CD4-positive, alpha-beta T cell (primary cell): ENCODE data around the gene NELL2. TPM values are rescaled to one million over a fixed set of nuclear protein-coding genes. Genes with fewer than 3 reads are reported as not detected.

ENCODE experiments used
- ATAC-seq: fragments of 200-7000 bp; cut with Tn5 transposase; one replicate; pipeline ENCODE4 v1.10.0; 2022; ENCODE audit warnings: mild to moderate bottlenecking; ENCODE audit not compliant: poor library complexity
- CTCF ChIA-PET: fragments of 350-600 bp; sonication (Branson Sonifier 250); formaldehyde crosslinking; loops from one replicate; lab custom pipeline; 2021; ENCODE audit warnings: antibody characterized with exemption, inconsistent platforms; lab: Charles Lee
- POLR2A ChIA-PET: fragments of 350-600 bp; sonication (Branson Sonifier 250); formaldehyde crosslinking; loops from one replicate; lab custom pipeline; 2021; ENCODE audit warnings: antibody characterized with exemption, inconsistent platforms; lab: Charles Lee
- DNase-seq, 14 experiments: peaks; one replicate each; pipeline ENCODE4 v3.0.0-alpha.2; 2013 to 2020; ENCODE audit warnings: mixed read lengths in 2 of 14
- H3K27ac ChIP-seq, 2 donors: one replicate each; pipeline versions ENCODE4 v1.5.1 to v1.7.0; 2013; ENCODE audit warnings: low read length in 2 of 2, low read depth in 1 of 2, mild to moderate bottlenecking in 1 of 2
- H3K27me3 ChIP-seq, 2 experiments: 1 replicate in 1 of 2; 2 replicates in 1 of 2; pipeline versions ENCODE4 v1.6.1 to v1.7.0; 2013; ENCODE audit warnings: low read length in 2 of 2, control low read depth in 1 of 2, mild to moderate bottlenecking in 1 of 2, moderate library complexity in 1 of 2; ENCODE audit not compliant: insufficient read depth in 2 of 2, control insufficient read depth in 1 of 2
- H3K36me3 ChIP-seq: one replicate; pipeline ENCODE4 v1.6.1; 2013; ENCODE audit warnings: low read length, control low read depth; ENCODE audit not compliant: insufficient read depth
- H3K4me1 ChIP-seq: one replicate; pipeline ENCODE4 v1.6.1; 2013; ENCODE audit warnings: low read length, control low read depth; ENCODE audit not compliant: insufficient read depth
- H3K4me3 ChIP-seq: one replicate; pipeline ENCODE4 v1.5.1; 2013; ENCODE audit warnings: mild to moderate bottlenecking, low read length, moderate library complexity
- H3K9me3 ChIP-seq, 2 experiments: 1 replicate in 1 of 2; 2 replicates in 1 of 2; pipeline versions ENCODE4 v1.6.1 to v1.7.0; 2013; ENCODE audit warnings: low read length in 2 of 2, mild to moderate bottlenecking in 2 of 2, control low read depth in 1 of 2, moderate library complexity in 1 of 2; ENCODE audit not compliant: control insufficient read depth in 1 of 2, insufficient read depth in 1 of 2
- H3K27ac Mint-ChIP-seq: one replicate; pipeline ENCODE4 v1.8.0; 2020; ENCODE audit warnings: mixed read lengths
- H3K27me3 Mint-ChIP-seq: one replicate; pipeline ENCODE4 v1.8.0; 2021; ENCODE audit warnings: mixed read lengths
- H3K36me3 Mint-ChIP-seq: one replicate; pipeline ENCODE4 v1.8.0; 2021; ENCODE audit warnings: low read depth, mixed read lengths
- H3K4me1 Mint-ChIP-seq: one replicate; pipeline ENCODE4 v1.8.0; 2021; ENCODE audit warnings: low read depth, mixed read lengths
- H3K4me3 Mint-ChIP-seq: one replicate; pipeline ENCODE4 v1.8.0; 2020; ENCODE audit warnings: mild to moderate bottlenecking, mixed read lengths
- H3K9me3 Mint-ChIP-seq: one replicate; pipeline ENCODE4 v1.8.0; 2020; ENCODE audit warnings: mixed read lengths
- CTCF ChIP-seq: fragments of 200-600 bp; IDR thresholded peaks from one replicate; pipeline ENCODE4 v1.8.0; 2022; ENCODE audit warnings: antibody characterized with exemption, mild to moderate bottlenecking
- intact Hi-C, 2 experiments: fragments of 100-400 bp; cut with DNase I in 1 of 2; cut with micrococcal nuclease in 1 of 2; formaldehyde crosslinking; loops; one replicate each; pipeline versions ENCODE4 v1.15.1 to v1.9.0; 2023 to 2025; cut with DNase I, micrococcal nuclease
- total RNA-seq, 174 experiments: library from RNA in 2 of 174; stranded (reverse) in 2 of 174; gene quantifications; one replicate each; pipeline ENCODE4 v1.2.3 and lab custom pipeline; 2021 to 2026

NELL2 gene
- total RNA-seq, 2 experiments from 2014 or later: 142 to 147 TPM

GRCh38 chr12:44574586-44574985, 301.5 kb downstream of the NELL2 start:
- no peak overlapping the region for H3K27ac ChIP-seq
- H3K27me3 ChIP-seq: no peaks in the 10 kb centered on the region
- ATAC-seq (no peak), DNase-seq (no peak)
- no peaks in the 10 kb centered on the region for H3K27me3 Mint-ChIP-seq
- H3K4me3 ChIP-seq: no peak overlapping the region
- H3K4me3 Mint-ChIP-seq: no peak overlapping the region
- no peaks in the 10 kb centered on the region for H3K36me3 ChIP-seq
- H3K4me1 ChIP-seq: no peaks in the 10 kb centered on the region
- peaks cover 4% of the 10 kb centered on the region for H3K9me3 Mint-ChIP-seq
- H3K27ac Mint-ChIP-seq: no peak overlapping the region
- H3K4me1 Mint-ChIP-seq: no peaks in the 10 kb centered on the region
- ChIA-PET CTCF (no interaction called here), POLR2A (no interaction called here)
- peaks cover 0 to 3% of the 10 kb centered on the region in 2 experiments for H3K9me3 ChIP-seq
- intact Hi-C loops: no loop called here
- peaks cover 34% of the 10 kb centered on the region for H3K36me3 Mint-ChIP-seq
- no peak for TF ChIP-seq CTCF

- H3K9me3 ChIP-seq: peaks cover 0 to 3% of the 10 kb centered on the region in 2 experiments
- no peaks in the 10 kb centered on the region for H3K4me1 ChIP-seq
- Mint-ChIP-seq H3K27me3 (no peaks in the 10 kb centered on the region), H3K9me3 (peaks cover 4% of the 10 kb centered on the region), H3K4me1 (no peaks in the 10 kb centered on the region), H3K36me3 (peaks cover 34% of the 10 kb centered on the region), H3K4me3 (no peak overlapping the region), H3K27ac (no peak overlapping the region)
- H3K36me3 ChIP-seq: no peaks in the 10 kb centered on the region
- DNase-seq: no peak
- ChIA-PET CTCF (no interaction called here), POLR2A (no interaction called here)
- no peak overlapping the region for H3K27ac ChIP-seq
- intact Hi-C loops: no loop called here
- TF ChIP-seq CTCF: no peak
- no peak for ATAC-seq
- H3K27me3 ChIP-seq: no peaks in the 10 kb centered on the region
- no peak overlapping the region for H3K4me3 ChIP-seq
These were observed 302.4 kb downstream of the NELL2 start for GRCh38 chr12:44573723-44574122.

DNA sequence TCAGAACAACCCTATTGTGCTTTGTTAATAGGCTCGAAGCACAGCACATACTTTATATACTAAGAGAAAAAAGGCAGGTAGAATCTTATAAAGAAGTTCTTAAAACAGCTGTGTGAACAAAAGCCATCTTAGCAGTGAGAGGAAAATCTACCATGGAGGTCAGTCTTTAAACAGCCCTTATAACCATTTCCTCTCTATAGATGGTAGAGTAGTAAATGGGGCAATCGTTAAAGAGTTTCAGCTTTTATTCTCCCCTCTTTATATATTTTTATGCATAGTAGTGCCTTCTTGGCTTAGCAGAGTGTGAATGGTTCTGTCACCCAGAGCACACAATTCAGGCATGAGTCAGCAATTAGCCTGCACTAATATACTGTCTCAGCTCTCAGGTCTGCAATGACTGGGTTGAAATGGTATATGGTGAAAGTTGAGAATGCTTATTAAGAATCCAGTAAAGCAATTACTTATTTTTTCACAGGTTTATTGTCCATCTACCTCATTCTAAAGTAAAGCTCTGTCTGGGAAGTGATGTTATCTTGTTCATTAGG, 305.0 kb downstream of the NELL2 start:
- Histone ChIP-seq H3K4me3 (no peak overlapping the region), H3K27me3 (no peaks in the 10 kb centered on the region), H3K36me3 (no peaks in the 10 kb centered on the region), H3K4me1 (no peaks in the 10 kb centered on the region), H3K9me3 (no peaks in the 10 kb centered on the region), H3K27ac (no peak overlapping the region)
- Mint-ChIP-seq H3K9me3 (no peaks in the 10 kb centered on the region), H3K27ac (no peak overlapping the region), H3K27me3 (no peaks in the 10 kb centered on the region), H3K4me1 (no peaks in the 10 kb centered on the region), H3K4me3 (no peak overlapping the region), H3K36me3 (peaks cover 23% of the 10 kb centered on the region)
- no peak for TF ChIP-seq CTCF
- CTCF ChIA-PET: no interaction called here
- POLR2A ChIA-PET: interaction anchor here (0.9 kb wide), 1 partner anchor 10 kb away, joined by 3 read pairs; no protein-coding TSS in a partner anchor
- no peak for ATAC-seq
- DNase-seq: no peak
- intact Hi-C loops: no loop called here
